ENCODE data around the gene PCDHGA1. TPM values are rescaled to one million over a fixed set of nuclear protein-coding genes. Genes with fewer than 3 reads are reported as not detected.

PCDHGA1 gene
- total and polyA plus RNA-seq, 2 of the 4 experiments (the other 2 are of a cell fraction): 0.90 to 0.92 TPM

DNA sequence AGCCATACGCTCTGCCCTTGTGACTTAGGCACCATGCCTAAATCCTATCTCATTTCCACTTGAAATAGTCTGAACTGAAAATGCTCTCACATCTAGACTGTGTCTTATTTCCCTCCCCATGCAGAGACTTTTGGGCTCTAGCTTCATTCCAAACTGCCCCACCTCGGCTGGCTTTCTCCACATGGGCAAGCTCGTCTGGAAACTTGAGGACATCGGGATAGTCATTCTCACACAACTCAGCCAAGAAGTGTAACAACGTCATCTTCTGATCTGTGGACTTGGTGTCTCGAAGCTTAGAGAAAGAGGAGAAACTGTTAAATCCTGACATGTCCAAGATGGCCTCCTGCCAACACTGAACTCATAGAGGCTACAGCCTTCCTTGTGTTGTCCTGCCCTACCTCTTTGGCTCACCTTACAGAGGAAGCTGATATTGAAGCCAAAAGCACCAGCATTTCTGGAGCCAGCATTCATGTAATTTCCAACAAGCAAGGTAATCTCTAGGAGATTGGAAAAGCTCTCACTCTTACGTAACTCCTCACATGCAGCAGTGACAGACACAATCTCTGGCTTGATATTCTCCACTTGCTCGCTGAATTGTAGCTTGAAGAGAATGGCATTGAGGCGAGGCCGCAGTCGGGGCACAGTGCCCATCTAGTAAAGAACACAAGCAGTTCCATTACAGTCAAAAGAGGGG, 198.1 kb downstream of the PCDHGA1 start:
- no peaks in the 10 kb centered on the region for H4K20me1 ChIP-seq (ENCODE audit: insufficient read depth, low read length)
- H3K4me1 ChIP-seq (ENCODE audit: control insufficient read depth, insufficient read depth, low read length): peaks cover 30% of the 10 kb centered on the region
- H3K18ac ChIP-seq (ENCODE audit: low read depth, low read length): peak overlapping the region; percentile 30
- peak overlapping the region; percentile 39 for H3K4ac ChIP-seq (ENCODE audit: low read depth, low read length)
- H3K4me3 ChIP-seq (ENCODE audit: insufficient read depth, low read depth, low read length): no peak overlapping the region
- dilution Hi-C loops (cut with HindIII; ENCODE audit: low sequenced_read_pairs, unreplicated experiment): no loop called here
- POLR2A ChIA-PET (ENCODE audit: unreplicated experiment): interaction anchor here (1.7 kb wide), 1 partner anchor 29 kb away, joined by 10 read pairs; no protein-coding TSS in a partner anchor
- no peak overlapping the region for H3K56ac ChIP-seq (ENCODE audit: extremely low read depth, insufficient read depth, low read length)
- BruUV-seq (replicated peaks): no TSS peak
- peak overlapping the region; percentile 73; the same call in 1 of the 2 replicates for H3K27ac ChIP-seq (ENCODE audit: insufficient read depth, low read length)
- H2BK15ac ChIP-seq (ENCODE audit: low read depth, low read length): peak overlapping the region; percentile 7; the same call in 2 of the 3 replicates
- H2AK9ac ChIP-seq (replicated peaks; ENCODE audit: low read depth, low read length, poor library complexity): peak overlapping the region; percentile 18
- no peaks in the 10 kb centered on the region; the same call in none of the 2 replicates for H3K36me3 ChIP-seq (ENCODE audit: control insufficient read depth, insufficient read depth, low read length)
- ATAC-seq (ENCODE audit: low read depth) (no peak), DNase-seq (peak; percentile 59)
- TF ChIP-seq MAZ (IDR thresholded peaks at IDR 0.05; ENCODE audit: borderline replicate concordance, low read depth, low read length) (no peak), CEBPB (IDR thresholded peaks at IDR 0.05; ENCODE audit: low read depth, low read length) (peak; percentile 79)
- peak overlapping the region; percentile 37 for H2AFZ ChIP-seq (replicated peaks; ENCODE audit: low read length, poor library complexity)
- peak overlapping the region; percentile 16; the same call in 1 of the 2 replicates for H2BK20ac ChIP-seq (ENCODE audit: low read depth, low read length)
- H3K9ac ChIP-seq (ENCODE audit: low read depth, low read length): peak overlapping the region; percentile 3; the same call in 1 of the 2 replicates
- H3K27me3 ChIP-seq (ENCODE audit: control insufficient read depth, insufficient read depth, low read length): no peaks in the 10 kb centered on the region
- CTCF ChIA-PET: interaction anchor here (0.6 to 1.9 kb wide), 5 partner anchors 12 to 116 kb away, joined by 3 to 8 read pairs (median 3); partner anchors contain the start of genes PCDHGA10 and PCDHGA11
- H3K23ac ChIP-seq (ENCODE audit: low read depth, low read length): peak overlapping the region; percentile 3
- peak overlapping the region; percentile 59 for H4K91ac ChIP-seq (ENCODE audit: insufficient read depth, low read depth, low read length)
- peaks cover 0 to 17% of the 10 kb centered on the region in 2 experiments; a peak in 3 of 4 replicates for H3K79me1 ChIP-seq (ENCODE audit: low read depth in 1 of 2, low read length in 2 of 2)
- peak overlapping the region; percentile 1; the same call in 1 of the 2 replicates for H2AK5ac ChIP-seq (ENCODE audit: low read depth, low read length)
- no peaks in the 10 kb centered on the region for H3K9me3 ChIP-seq (ENCODE audit: control insufficient read depth, insufficient read depth, low read length)
- H4K5ac ChIP-seq (ENCODE audit: low read depth, low read length): no peak overlapping the region; the same call in 1 of the 2 replicates
- no CpG with 5 or more reads among the region's 11 CpGs for WGBS, 2 experiments (ENCODE audit: extremely low coverage in 2 of 2, insufficient read length in 1 of 2)
- H3K9me1 ChIP-seq (ENCODE audit: insufficient read depth, low read length): peaks cover 8% of the 10 kb centered on the region
- H2BK5ac ChIP-seq (ENCODE audit: low read depth, low read length, poor library complexity, severe bottlenecking): peak overlapping the region; percentile 52
- peak overlapping the region in 1 of 2 experiments; percentile 61; a peak in 2 of 4 replicates for H4K8ac ChIP-seq (ENCODE audit: low read depth in 2 of 2, low read length in 2 of 2)
- H2BK120ac ChIP-seq (ENCODE audit: low read depth, low read length): peak overlapping the region; percentile 17; the same call in 1 of the 2 replicates
- in situ Hi-C loops (cut with MboI; ENCODE audit: low sequenced_read_pairs): no loop called here
- intact Hi-C loops (cut with micrococcal nuclease): no loop called here
- peak overlapping the region; percentile 19 for H3K14ac ChIP-seq (replicated peaks; ENCODE audit: low read depth, low read length)
- H3K4me2 ChIP-seq (ENCODE audit: low read depth, low read length): peak overlapping the region; percentile 8; the same call in 1 of the 2 replicates
